Smooth muscle cell (in vitro differentiated cells): ENCODE data around the gene COA4. TPM values are rescaled to one million over a fixed set of nuclear protein-coding genes. Genes with fewer than 3 reads are reported as not detected.
A peak's percentile ranks its signal among the peaks of the same experiment; 100 is the strongest.

Experiments
- DNase-seq: peaks from one replicate; lab custom pipeline; 2025; ENCODE audit not compliant: unreplicated experiment; lab: John Stamatoyannopoulos, UW
- H2AFZ ChIP-seq: fragments of 200-600 bp; sonication (generic); 2 replicates; pipeline ENCODE4 v1.6.0; 2016; ENCODE audit warnings: antibody characterized with exemption, low read depth, mild to moderate bottlenecking
- H3F3A ChIP-seq: fragments of 200-600 bp; sonication (generic); 2 replicates; pipeline ENCODE4 v1.6.0; 2017; ENCODE audit warnings: antibody characterized with exemption, low read depth
- H3K27ac ChIP-seq: fragments of 200-600 bp; sonication (generic); 2 replicates; pipeline ENCODE4 v1.5.1; 2016; ENCODE audit warnings: low read depth, mild to moderate bottlenecking
- H3K27me3 ChIP-seq: fragments of 200-600 bp; sonication (generic); 2 replicates; pipeline ENCODE4 v1.6.1; 2016; ENCODE audit warnings: low read depth, mild to moderate bottlenecking
- H3K36me3 ChIP-seq: fragments of 200-600 bp; sonication (generic); 2 replicates; pipeline ENCODE4 v1.5.1; 2016; ENCODE audit warnings: low read depth
- H3K4me1 ChIP-seq: fragments of 200-600 bp; sonication (generic); 2 replicates; pipeline ENCODE4 v1.5.1; 2016; ENCODE audit warnings: low read depth
- H3K4me2 ChIP-seq: fragments of 200-600 bp; sonication (generic); 2 replicates; pipeline ENCODE4 v1.6.0; 2016; ENCODE audit warnings: mild to moderate bottlenecking
- H3K4me3 ChIP-seq: fragments of 200-600 bp; sonication (generic); 2 replicates; pipeline ENCODE4 v1.5.1; 2016; ENCODE audit warnings: mild to moderate bottlenecking
- H3K79me2 ChIP-seq: fragments of 200-600 bp; sonication (generic); 2 replicates; pipeline ENCODE4 v1.6.0; 2016; ENCODE audit warnings: low read depth, mild to moderate bottlenecking
- H3K9ac ChIP-seq: fragments of 200-600 bp; sonication (generic); 2 replicates; pipeline ENCODE4 v1.6.0; 2016; ENCODE audit warnings: low read depth
- H3K9me3 ChIP-seq: fragments of 200-600 bp; sonication (generic); replicated peaks from 2 replicates; pipeline ENCODE4 v1.5.1; 2016; ENCODE audit warnings: low read depth
- H4K20me1 ChIP-seq: fragments of 200-600 bp; sonication (generic); 2 replicates; pipeline ENCODE4 v1.6.0; 2016; ENCODE audit warnings: low read depth
- CTCF ChIP-seq: fragments of 200-600 bp; sonication (generic); IDR thresholded peaks from 2 replicates; pipeline ENCODE4 v1.5.1; 2017; ENCODE audit warnings: borderline replicate concordance, mild to moderate bottlenecking, antibody characterized with exemption; ENCODE audit not compliant: insufficient read depth, poor library complexity, severe bottlenecking
- WGBS: methylation state at CpG from one replicate; pipeline ENCODE4 v1.1.7; 2016; ENCODE audit warnings: low lambda C conversion rate; 5-methylcytosine and 5-hydroxymethylcytosine counted together
- polyA plus RNA-seq: library from polyadenylated mRNA; unstranded; fragments of >200 nt; fragmentation: Nextera tagmentation; extraction: Ambion mirVana; gene quantifications from 2 replicates; pipeline ENCODE4 v1.2.1, GENCODE V29; 2016
- total RNA-seq: library from RNA; depleted of rRNA; stranded (reverse); fragments of >200 nt; gene quantifications from 2 replicates; pipeline ENCODE4 v1.2.3, GENCODE V29; 2014

Gene COA4
- total and polyA plus RNA-seq, 2 experiments from 2014 or later: 44.1 to 52.4 TPM

- no peaks in the 10 kb centered on the region for H4K20me1 ChIP-seq
- WGBS: 77% methylated on average over 3 of the region's 3 CpGs
- H3K4me1 ChIP-seq: peaks cover 5% of the 10 kb centered on the region
- peaks cover 6% of the 10 kb centered on the region for H3K36me3 ChIP-seq
- no peak overlapping the region for H2AFZ ChIP-seq
- H3K9ac ChIP-seq: no peak overlapping the region
- TF ChIP-seq CTCF: no peak
- H3K27me3 ChIP-seq: no peaks in the 10 kb centered on the region
- H3K4me2 ChIP-seq: no peak overlapping the region
- peaks cover 12% of the 10 kb centered on the region for H3K79me2 ChIP-seq
- H3F3A ChIP-seq: peaks cover 4% of the 10 kb centered on the region
- no peaks in the 10 kb centered on the region for H3K9me3 ChIP-seq
- H3K27ac ChIP-seq: no peak overlapping the region
- DNase-seq: no peak
- H3K4me3 ChIP-seq: no peak overlapping the region
Measured at GRCh38 chr11:73870261-73870660, 6.4 kb downstream of the COA4 start.

GRCh38 chr11:73869332-73869949 lies 7.2 kb downstream of the COA4 start:
- WGBS: 48% methylated on average over 1 of the region's 1 CpG
- H2AFZ ChIP-seq: no peak overlapping the region

GRCh38 chr11:73866586-73866996 lies 10.1 kb downstream of the COA4 start:
- no peak for TF ChIP-seq CTCF
- Histone ChIP-seq H3K9me3 (no peaks in the 10 kb centered on the region), H3K9ac (peak overlapping the region; percentile 41), H3K79me2 (no peaks in the 10 kb centered on the region), H2AFZ (no peak overlapping the region), H3K4me1 (peaks cover 5% of the 10 kb centered on the region), H3F3A (peaks cover 4% of the 10 kb centered on the region), H3K27ac (peak overlapping the region; percentile 81), H4K20me1 (no peaks in the 10 kb centered on the region), H3K27me3 (no peaks in the 10 kb centered on the region), H3K4me3 (no peak overlapping the region), H3K4me2 (peak overlapping the region; percentile 15), H3K36me3 (no peaks in the 10 kb centered on the region)
- DNase-seq: no peak
- 4% methylated on average over 2 of the region's 2 CpGs for WGBS

More at GRCh38 chr11:73869332-73869949, 7.2 kb downstream of the COA4 start:
- H3K27ac ChIP-seq: no peak overlapping the region
- H3K27me3 ChIP-seq: no peaks in the 10 kb centered on the region
- TF ChIP-seq CTCF: no peak
- H4K20me1 ChIP-seq: no peaks in the 10 kb centered on the region
- H3K36me3 ChIP-seq: peaks cover 6% of the 10 kb centered on the region
- H3K9me3 ChIP-seq: no peaks in the 10 kb centered on the region
- H3K79me2 ChIP-seq: peaks cover 3% of the 10 kb centered on the region
- no peak for DNase-seq
- peaks cover 5% of the 10 kb centered on the region for H3K4me1 ChIP-seq
- H3K4me2 ChIP-seq: no peak overlapping the region
- no peak overlapping the region for H3K4me3 ChIP-seq
- peaks cover 4% of the 10 kb centered on the region for H3F3A ChIP-seq
- H3K9ac ChIP-seq: no peak overlapping the region

- Histone ChIP-seq H3K79me2 (no peaks in the 10 kb centered on the region), H3K9me3 (no peaks in the 10 kb centered on the region), H2AFZ (no peak overlapping the region), H3K4me3 (no peak overlapping the region), H4K20me1 (no peaks in the 10 kb centered on the region), H3K4me2 (peak overlapping the region; percentile 15), H3K4me1 (peaks cover 5% of the 10 kb centered on the region), H3K36me3 (no peaks in the 10 kb centered on the region), H3K9ac (no peak overlapping the region), H3K27me3 (no peaks in the 10 kb centered on the region), H3K27ac (peak overlapping the region; percentile 81), H3F3A (peaks cover 4% of the 10 kb centered on the region)
- no peak for TF ChIP-seq CTCF
- DNase-seq: no peak
- 100% methylated on average over 5 of the region's 5 CpGs for WGBS
Measured at GRCh38 chr11:73866095-73866579, 10.5 kb downstream of the COA4 start.
